GM12878 (cell line): Measurements from ENCODE around the gene LRGUK.

ENCODE experiments used
- HCFC1 ChIP-seq: fragments of 150-350 bp; IDR thresholded peaks from 2 replicates; pipeline ENCODE4 v1.6.1; 2014; ENCODE audit warnings: low read length
- POLR2A ChIP-seq: IDR thresholded peaks from 2 replicates; pipeline ENCODE4 v1.6.1; 2011; ENCODE audit warnings: low read depth, mild to moderate bottlenecking, low read length
- TF ChIP-seq, protein P1 (sequence below), 3 experiments: IDR thresholded peaks in 2 of 3; conservative IDR thresholded peaks in 1 of 3; 2 replicates each; pipeline ENCODE4 v1.5.1; 2011; ENCODE audit warnings: low read depth in 3 of 3, low read length in 3 of 3, mild to moderate bottlenecking in 3 of 3, control low read depth in 2 of 3, moderate library complexity in 2 of 3, inconsistent platforms in 1 of 3, mixed read lengths in 1 of 3; ENCODE audit not compliant: control insufficient read depth in 2 of 3, insufficient read depth in 1 of 3; ENCODE audit errors: extremely low read depth in 1 of 3

DNA sequence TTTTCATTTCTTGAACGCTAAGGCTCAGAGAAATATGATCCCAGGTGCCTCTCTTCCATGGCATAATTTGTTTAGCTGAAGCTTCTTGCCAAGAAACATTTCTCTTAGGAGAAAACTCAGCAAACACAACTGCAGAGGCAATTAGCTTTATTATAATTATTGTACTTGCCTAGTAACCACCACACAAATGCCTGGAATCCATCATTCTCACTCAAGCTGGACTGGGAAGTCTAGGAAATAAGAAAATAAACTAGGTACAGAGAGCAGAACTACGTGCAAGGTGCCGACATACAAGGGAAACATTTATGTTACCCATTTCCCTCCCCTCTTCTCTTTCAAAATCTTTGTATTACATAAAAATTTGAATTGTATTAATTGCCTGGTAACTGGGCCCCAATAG is 174.5 kb downstream of the LRGUK start:
- TF ChIP-seq, protein P1, sequence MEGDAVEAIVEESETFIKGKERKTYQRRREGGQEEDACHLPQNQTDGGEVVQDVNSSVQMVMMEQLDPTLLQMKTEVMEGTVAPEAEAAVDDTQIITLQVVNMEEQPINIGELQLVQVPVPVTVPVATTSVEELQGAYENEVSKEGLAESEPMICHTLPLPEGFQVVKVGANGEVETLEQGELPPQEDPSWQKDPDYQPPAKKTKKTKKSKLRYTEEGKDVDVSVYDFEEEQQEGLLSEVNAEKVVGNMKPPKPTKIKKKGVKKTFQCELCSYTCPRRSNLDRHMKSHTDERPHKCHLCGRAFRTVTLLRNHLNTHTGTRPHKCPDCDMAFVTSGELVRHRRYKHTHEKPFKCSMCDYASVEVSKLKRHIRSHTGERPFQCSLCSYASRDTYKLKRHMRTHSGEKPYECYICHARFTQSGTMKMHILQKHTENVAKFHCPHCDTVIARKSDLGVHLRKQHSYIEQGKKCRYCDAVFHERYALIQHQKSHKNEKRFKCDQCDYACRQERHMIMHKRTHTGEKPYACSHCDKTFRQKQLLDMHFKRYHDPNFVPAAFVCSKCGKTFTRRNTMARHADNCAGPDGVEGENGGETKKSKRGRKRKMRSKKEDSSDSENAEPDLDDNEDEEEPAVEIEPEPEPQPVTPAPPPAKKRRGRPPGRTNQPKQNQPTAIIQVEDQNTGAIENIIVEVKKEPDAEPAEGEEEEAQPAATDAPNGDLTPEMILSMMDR (IDR thresholded peaks at IDR 0.05 in 2 of 3, conservative IDR thresholded peaks at IDR 0.05 in 1 of 3; ENCODE audit: control insufficient read depth in 2 of 3, extremely low read depth in 1 of 3, insufficient read depth in 1 of 3, low read depth in 3 of 3, low read length in 3 of 3) = no peak
- TF ChIP-seq HCFC1 (no peak), POLR2A (no peak)
